HL-60 (cell line): Measurements from ENCODE around the gene COBL.

Experiments used
- DNase-seq, 2 experiments: peaks; one replicate each; pipeline ENCODE4 v3.0.0-alpha.2; 2010 to 2020; ENCODE audit warnings: low read depth in 1 of 2, low spot score in 1 of 2
- H3K27ac ChIP-seq: fragments of 250-450 bp; sonication (Bioruptor Pico); replicated peaks from 2 replicates; pipeline ENCODE4 v1.5.1; 2020; ENCODE audit warnings: mild to moderate bottlenecking, moderate library complexity
- H3K27me3 ChIP-seq: fragments of 250-450 bp; sonication (Bioruptor Pico); 2 replicates; pipeline ENCODE4 v1.5.1; 2021; ENCODE audit warnings: mild to moderate bottlenecking, moderate library complexity; ENCODE audit not compliant: insufficient read depth, poor library complexity, severe bottlenecking
- H3K4me3 ChIP-seq: replicated peaks from 2 replicates; pipeline ENCODE4 v1.5.1; 2011; ENCODE audit warnings: mild to moderate bottlenecking, control low read depth, low read length; ENCODE audit not compliant: insufficient read depth
- CTCF ChIP-seq: IDR thresholded peaks from one replicate; pipeline ENCODE4 v1.5.1; 2011; ENCODE audit warnings: low read length, control low read depth, inconsistent platforms; ENCODE audit not compliant: insufficient read depth
- GABPA ChIP-seq: IDR thresholded peaks from 2 replicates; pipeline ENCODE4 v1.6.1; 2012; ENCODE audit warnings: low read depth
- POLR2AphosphoS5 ChIP-seq: IDR thresholded peaks from 2 replicates; pipeline ENCODE4 v1.6.1; 2012; ENCODE audit warnings: low read depth
- REST ChIP-seq: IDR thresholded peaks from 2 replicates; pipeline ENCODE4 v1.6.1; 2012; ENCODE audit warnings: low read depth; ENCODE audit not compliant: insufficient replicate concordance
- SPI1 ChIP-seq: IDR thresholded peaks from 2 replicates; pipeline ENCODE4 v1.6.1; 2012; ENCODE audit warnings: low read depth, mild to moderate bottlenecking, borderline replicate concordance

COBL gene

GRCh38 chr7:50970092-50970491 is 346.5 kb downstream of the COBL start:
- TF ChIP-seq CTCF (no peak), POLR2AphosphoS5 (no peak), SPI1 (no peak), GABPA (no peak), REST (no peak)
- H3K27me3 ChIP-seq = no peaks in the 10 kb centered on the region
- no peak overlapping the region for H3K27ac ChIP-seq
- no peak overlapping the region for H3K4me3 ChIP-seq
- no peak for DNase-seq
